HL-60 (cell line): ENCODE results near the gene CDC42BPA.

ENCODE experiments used
- DNase-seq, 2 experiments: peaks; one replicate each; pipeline ENCODE4 v3.0.0-alpha.2; 2010 to 2020; ENCODE audit warnings: low read depth in 1 of 2, low spot score in 1 of 2
- H3K27ac ChIP-seq: fragments of 250-450 bp; sonication (Bioruptor Pico); replicated peaks from 2 replicates; pipeline ENCODE4 v1.5.1; 2020; ENCODE audit warnings: mild to moderate bottlenecking, moderate library complexity
- H3K27me3 ChIP-seq: fragments of 250-450 bp; sonication (Bioruptor Pico); 2 replicates; pipeline ENCODE4 v1.5.1; 2021; ENCODE audit warnings: mild to moderate bottlenecking, moderate library complexity; ENCODE audit not compliant: insufficient read depth, poor library complexity, severe bottlenecking
- H3K4me3 ChIP-seq: replicated peaks from 2 replicates; pipeline ENCODE4 v1.5.1; 2011; ENCODE audit warnings: mild to moderate bottlenecking, control low read depth, low read length; ENCODE audit not compliant: insufficient read depth
- CTCF ChIP-seq: IDR thresholded peaks from one replicate; pipeline ENCODE4 v1.5.1; 2011; ENCODE audit warnings: low read length, control low read depth, inconsistent platforms; ENCODE audit not compliant: insufficient read depth
- GABPA ChIP-seq: IDR thresholded peaks from 2 replicates; pipeline ENCODE4 v1.6.1; 2012; ENCODE audit warnings: low read depth
- POLR2AphosphoS5 ChIP-seq: IDR thresholded peaks from 2 replicates; pipeline ENCODE4 v1.6.1; 2012; ENCODE audit warnings: low read depth
- REST ChIP-seq: IDR thresholded peaks from 2 replicates; pipeline ENCODE4 v1.6.1; 2012; ENCODE audit warnings: low read depth; ENCODE audit not compliant: insufficient replicate concordance
- SPI1 ChIP-seq: IDR thresholded peaks from 2 replicates; pipeline ENCODE4 v1.6.1; 2012; ENCODE audit warnings: low read depth, mild to moderate bottlenecking, borderline replicate concordance

CDC42BPA gene

GRCh38 chr1:227192163-227192562 lies 126.1 kb downstream of the CDC42BPA start:
- TF ChIP-seq REST (no peak), SPI1 (no peak), GABPA (no peak), POLR2AphosphoS5 (no peak)
- DNase-seq: no peak
- Histone ChIP-seq H3K4me3 (no peak overlapping the region), H3K27ac (no peak overlapping the region), H3K27me3 (no peaks in the 10 kb centered on the region)

- no peak for DNase-seq
- Histone ChIP-seq H3K27me3 (no peaks in the 10 kb centered on the region), H3K27ac (no peak overlapping the region), H3K4me3 (no peak overlapping the region)
- TF ChIP-seq SPI1 (no peak), POLR2AphosphoS5 (no peak), CTCF (no peak), REST (no peak), GABPA (no peak)
Observed at GRCh38 chr1:227191607-227192006, 126.7 kb downstream of the CDC42BPA start.

GRCh38 chr1:227190321-227190720 lies 128.0 kb downstream of the CDC42BPA start:
- TF ChIP-seq POLR2AphosphoS5 (no peak), SPI1 (no peak), GABPA (no peak), REST (no peak), CTCF (no peak)
- no peaks in the 10 kb centered on the region for H3K27me3 ChIP-seq
- H3K4me3 ChIP-seq: no peak overlapping the region
- no peak for DNase-seq
- no peak overlapping the region for H3K27ac ChIP-seq

- Histone ChIP-seq H3K4me3 (no peak overlapping the region), H3K27me3 (no peaks in the 10 kb centered on the region), H3K27ac (no peak overlapping the region)
- DNase-seq: no peak
- TF ChIP-seq POLR2AphosphoS5: no peak
- TF ChIP-seq CTCF: no peak
- no peak for TF ChIP-seq REST
- no peak for TF ChIP-seq SPI1
- no peak for TF ChIP-seq GABPA
Observed at GRCh38 chr1:227185291-227185690, 133.0 kb downstream of the CDC42BPA start.
